ENCODE measurements around the gene VSIG8. TPM values are rescaled to one million over a fixed set of nuclear protein-coding genes. Genes with fewer than 3 reads are reported as not detected.

Gene VSIG8
- total RNA-seq, 6 experiments from 2014 or later = not detected

DNA sequence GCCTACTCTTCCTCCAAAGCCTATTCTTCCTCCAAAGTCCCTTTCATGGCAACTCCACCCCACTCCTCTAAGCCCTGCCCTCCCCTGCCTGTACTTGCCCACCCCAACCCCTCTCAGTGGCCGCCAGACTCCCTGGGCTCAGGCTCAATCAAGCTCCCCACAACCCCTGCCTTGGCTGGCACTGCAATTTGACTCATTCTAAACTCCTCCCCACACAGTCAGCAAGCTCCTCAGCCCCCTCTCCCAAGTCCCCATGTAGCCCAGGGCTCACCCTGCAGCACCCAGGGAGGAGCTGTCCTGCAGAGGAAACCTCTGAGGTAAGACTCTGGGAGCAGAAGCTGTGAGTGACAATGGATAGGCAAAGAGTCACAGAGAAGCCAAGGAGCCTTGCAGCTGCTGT, 3.6 kb upstream of the VSIG8 start:
- H3K27me3 ChIP-seq = no peaks in the 10 kb centered on the region
- peaks cover 0 to 13% (median 5%) of the 10 kb centered on the region in 4 donors for H3K4me1 ChIP-seq
- no peak overlapping the region for H3K27ac ChIP-seq
- no peak for ATAC-seq
- 100% methylated on average over 1 of the region's 1 CpG for WGBS (ENCODE audit: insufficient coverage, low coverage, low lambda C conversion rate, missing lambda C conversion rate)
- intact Hi-C loops (cut with DNase I) = no loop called here
- no peaks in the 10 kb centered on the region for H3K9me3 ChIP-seq
- H3K4me3 ChIP-seq = no peak overlapping the region
- no peak for DNase-seq
- TF ChIP-seq, protein P1, sequence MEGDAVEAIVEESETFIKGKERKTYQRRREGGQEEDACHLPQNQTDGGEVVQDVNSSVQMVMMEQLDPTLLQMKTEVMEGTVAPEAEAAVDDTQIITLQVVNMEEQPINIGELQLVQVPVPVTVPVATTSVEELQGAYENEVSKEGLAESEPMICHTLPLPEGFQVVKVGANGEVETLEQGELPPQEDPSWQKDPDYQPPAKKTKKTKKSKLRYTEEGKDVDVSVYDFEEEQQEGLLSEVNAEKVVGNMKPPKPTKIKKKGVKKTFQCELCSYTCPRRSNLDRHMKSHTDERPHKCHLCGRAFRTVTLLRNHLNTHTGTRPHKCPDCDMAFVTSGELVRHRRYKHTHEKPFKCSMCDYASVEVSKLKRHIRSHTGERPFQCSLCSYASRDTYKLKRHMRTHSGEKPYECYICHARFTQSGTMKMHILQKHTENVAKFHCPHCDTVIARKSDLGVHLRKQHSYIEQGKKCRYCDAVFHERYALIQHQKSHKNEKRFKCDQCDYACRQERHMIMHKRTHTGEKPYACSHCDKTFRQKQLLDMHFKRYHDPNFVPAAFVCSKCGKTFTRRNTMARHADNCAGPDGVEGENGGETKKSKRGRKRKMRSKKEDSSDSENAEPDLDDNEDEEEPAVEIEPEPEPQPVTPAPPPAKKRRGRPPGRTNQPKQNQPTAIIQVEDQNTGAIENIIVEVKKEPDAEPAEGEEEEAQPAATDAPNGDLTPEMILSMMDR (IDR thresholded peaks at IDR 0.05) = no peak
- H3K36me3 ChIP-seq = no peaks in the 10 kb centered on the region

- Histone ChIP-seq H3K9me3 (no peaks in the 10 kb centered on the region), H3K4me1 (peaks cover 0 to 13% (median 5%) of the 10 kb centered on the region in 4 donors), H3K36me3 (no peaks in the 10 kb centered on the region), H3K4me3 (no peak overlapping the region), H3K27me3 (no peaks in the 10 kb centered on the region), H3K27ac (no peak overlapping the region)
- TF ChIP-seq, protein P1 (IDR thresholded peaks at IDR 0.05) = no peak
- TF ChIP-seq POLR2A (IDR thresholded peaks at IDR 0.05) = no peak
- 83% methylated on average over 2 of the region's 2 CpGs for WGBS (ENCODE audit: insufficient coverage, low coverage, low lambda C conversion rate, missing lambda C conversion rate)
- DNase-seq (no peak), ATAC-seq (no peak)
- intact Hi-C loops (cut with DNase I) = no loop called here
Measured at GRCh38 chr1:159864262-159864661, 1.8 kb upstream of the VSIG8 start.

GRCh38 chr1:159862031-159862430, 426 bp downstream of the VSIG8 start:
- intact Hi-C loops (cut with DNase I) = no loop called here
- H3K9me3 ChIP-seq = no peaks in the 10 kb centered on the region
- DNase-seq (no peak), ATAC-seq (no peak)
- WGBS (ENCODE audit: insufficient coverage, low coverage, low lambda C conversion rate, missing lambda C conversion rate) = 62% methylated on average over 2 of the region's 5 CpGs
- H3K4me3 ChIP-seq = no peak overlapping the region
- H3K27ac ChIP-seq = no peak overlapping the region
- no peaks in the 10 kb centered on the region for H3K27me3 ChIP-seq
- no peaks in the 10 kb centered on the region for H3K36me3 ChIP-seq
- TF ChIP-seq, protein P1 (IDR thresholded peaks at IDR 0.05) = no peak
- no peak for TF ChIP-seq POLR2A (IDR thresholded peaks at IDR 0.05)
- no peaks in the 10 kb centered on the region for H3K4me1 ChIP-seq

- H3K4me1 ChIP-seq = no peaks in the 10 kb centered on the region
- DNase-seq (no peak), ATAC-seq (no peak)
- H3K36me3 ChIP-seq = no peaks in the 10 kb centered on the region
- H3K27me3 ChIP-seq = no peaks in the 10 kb centered on the region
- WGBS (ENCODE audit: insufficient coverage, low coverage, low lambda C conversion rate, missing lambda C conversion rate) = 53% methylated on average over 2 of the region's 8 CpGs
- H3K9me3 ChIP-seq = no peaks in the 10 kb centered on the region
- H3K27ac ChIP-seq = no peak overlapping the region
- H3K4me3 ChIP-seq = no peak overlapping the region
- intact Hi-C loops (cut with DNase I) = no loop called here
- TF ChIP-seq, protein P1 (IDR thresholded peaks at IDR 0.05) = no peak
- TF ChIP-seq POLR2A (IDR thresholded peaks at IDR 0.05) = no peak
Measured at GRCh38 chr1:159861218-159861617, 1.2 kb downstream of the VSIG8 start.

- Histone ChIP-seq H3K4me3 (no peak overlapping the region), H3K27me3 (no peaks in the 10 kb centered on the region), H3K36me3 (no peaks in the 10 kb centered on the region), H3K27ac (no peak overlapping the region), H3K4me1 (no peaks in the 10 kb centered on the region), H3K9me3 (no peaks in the 10 kb centered on the region)
- TF ChIP-seq, protein P1 (IDR thresholded peaks at IDR 0.05) = no peak
- TF ChIP-seq POLR2A (IDR thresholded peaks at IDR 0.05) = no peak
- 20% methylated on average over 1 of the region's 3 CpGs for WGBS (ENCODE audit: insufficient coverage, low coverage, low lambda C conversion rate, missing lambda C conversion rate)
- DNase-seq (no peak), ATAC-seq (peak in 1 of 4 donors; percentile 6)
- intact Hi-C loops (cut with DNase I) = no loop called here
Measured at GRCh38 chr1:159860456-159860855, 2.0 kb downstream of the VSIG8 start.
